ENCODE measurements around the gene PLEK. TPM values are rescaled to one million over a fixed set of nuclear protein-coding genes. Genes with fewer than 3 reads are reported as not detected.

Gene PLEK
- total and polyA plus RNA-seq, 10 of the 15 experiments (the other 5 are each of a cell fraction or from before 2014, with no cell fraction given), result 229 to 804 (median 362) TPM

GRCh38 chr2:68333009-68333408 lies 32.1 kb upstream of the PLEK start:
- in situ Hi-C loops (cut with MboI), result no loop called here
- Histone ChIP-seq H3K4me1 (ENCODE audit: control insufficient read depth, insufficient read depth, low read length) (no peaks in the 10 kb centered on the region), H3K36me3 (ENCODE audit: control insufficient read depth in 2 of 2, insufficient read depth in 2 of 2, low read length in 1 of 2) (no peaks in the 10 kb centered on the region), H3K4me2 (ENCODE audit: control insufficient read depth, insufficient read depth) (no peak overlapping the region), H3K79me2 (ENCODE audit: control insufficient read depth, insufficient read depth, low read length) (no peaks in the 10 kb centered on the region), H3K27ac (ENCODE audit: control insufficient read depth, insufficient read depth) (no peak overlapping the region), H3K27me3 (replicated peaks in 1 of 2; ENCODE audit: control insufficient read depth in 2 of 2, insufficient read depth in 2 of 2, low read length in 1 of 2) (no peaks in the 10 kb centered on the region), H3K4me3 (no peak overlapping the region), H2AFZ (ENCODE audit: control insufficient read depth, low read depth, low read length) (no peak overlapping the region), H4K20me1 (ENCODE audit: control insufficient read depth, insufficient read depth) (no peaks in the 10 kb centered on the region), H3K9me3 (replicated peaks; ENCODE audit: control insufficient read depth, insufficient read depth, low read length) (no peaks in the 10 kb centered on the region), H3K9ac (ENCODE audit: control insufficient read depth, insufficient read depth, low read length) (no peak overlapping the region)
- WGBS (ENCODE audit: insufficient coverage, insufficient replicate concordance, low lambda C conversion rate, missing lambda C conversion rate), result 84% methylated on average over 8 of the region's 8 CpGs
- ChIA-PET POLR2A (no interaction called here), SMC1A (ENCODE audit: uncharacterized antibody, unreplicated experiment) (interaction anchor here (1.0 kb wide), 2 partner anchors 12 to 41 kb away, joined by 3 to 4 read pairs; no protein-coding TSS in a partner anchor), CTCF (interaction anchor here (1.0 to 1.4 kb wide), 2 partner anchors 24 to 390 kb away, joined by 4 to 6 read pairs; no protein-coding TSS in a partner anchor), RAD21 (ENCODE audit: unreplicated experiment) (interaction anchor here (1.8 kb wide), 1 partner anchor 109 kb away, joined by 5 read pairs; no protein-coding TSS in a partner anchor)
- intact Hi-C loops (cut with micrococcal nuclease; ENCODE audit: unreplicated experiment), result no loop called here
- no TSS peak for BruUV-seq (replicated peaks)
- TF ChIP-seq TARDBP (IDR thresholded peaks at IDR 0.05; ENCODE audit: borderline replicate concordance), result no peak
- TF ChIP-seq ZNF24 (IDR thresholded peaks at IDR 0.05), result no peak
- TF ChIP-seq BHLHE40 (IDR thresholded peaks at IDR 0.05; ENCODE audit: borderline replicate concordance in 1 of 2, low read depth in 2 of 2, low read length in 1 of 2), result no peak
- TF ChIP-seq SMC3 (IDR thresholded peaks at IDR 0.05; ENCODE audit: borderline replicate concordance, low read length), result no peak
- no peak for TF ChIP-seq RELB (IDR thresholded peaks at IDR 0.05; ENCODE audit: low read depth)
- no peak for TF ChIP-seq CHD1 (IDR thresholded peaks at IDR 0.05; ENCODE audit: low read depth, low read length)
- no peak for TF ChIP-seq POLR2AphosphoS5 (IDR thresholded peaks at IDR 0.05; ENCODE audit: low read length)
- no peak for TF ChIP-seq ELK1 (IDR thresholded peaks at IDR 0.05; ENCODE audit: low read depth, low read length)
- no peak for TF ChIP-seq MYB (IDR thresholded peaks at IDR 0.05; ENCODE audit: borderline replicate concordance, low read depth, low read length)
- no peak for TF ChIP-seq CBX3 (IDR thresholded peaks at IDR 0.05; ENCODE audit: borderline replicate concordance, low read depth)
- TF ChIP-seq RAD21 (IDR thresholded peaks at IDR 0.05; ENCODE audit: insufficient read depth, low read depth, low read length), result no peak
- TF ChIP-seq HDGF (IDR thresholded peaks at IDR 0.05), result no peak
- TF ChIP-seq, protein P1, sequence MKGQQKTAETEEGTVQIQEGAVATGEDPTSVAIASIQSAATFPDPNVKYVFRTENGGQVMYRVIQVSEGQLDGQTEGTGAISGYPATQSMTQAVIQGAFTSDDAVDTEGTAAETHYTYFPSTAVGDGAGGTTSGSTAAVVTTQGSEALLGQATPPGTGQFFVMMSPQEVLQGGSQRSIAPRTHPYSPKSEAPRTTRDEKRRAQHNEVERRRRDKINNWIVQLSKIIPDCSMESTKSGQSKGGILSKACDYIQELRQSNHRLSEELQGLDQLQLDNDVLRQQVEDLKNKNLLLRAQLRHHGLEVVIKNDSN (IDR thresholded peaks at IDR 0.05; ENCODE audit: borderline replicate concordance, extremely low read length, insufficient read depth, low read depth, low read length), result no peak
- no peak for TF ChIP-seq TCF3 (IDR thresholded peaks at IDR 0.05; ENCODE audit: borderline replicate concordance, insufficient read depth, low read depth, low read length)
- TF ChIP-seq, protein P2, sequence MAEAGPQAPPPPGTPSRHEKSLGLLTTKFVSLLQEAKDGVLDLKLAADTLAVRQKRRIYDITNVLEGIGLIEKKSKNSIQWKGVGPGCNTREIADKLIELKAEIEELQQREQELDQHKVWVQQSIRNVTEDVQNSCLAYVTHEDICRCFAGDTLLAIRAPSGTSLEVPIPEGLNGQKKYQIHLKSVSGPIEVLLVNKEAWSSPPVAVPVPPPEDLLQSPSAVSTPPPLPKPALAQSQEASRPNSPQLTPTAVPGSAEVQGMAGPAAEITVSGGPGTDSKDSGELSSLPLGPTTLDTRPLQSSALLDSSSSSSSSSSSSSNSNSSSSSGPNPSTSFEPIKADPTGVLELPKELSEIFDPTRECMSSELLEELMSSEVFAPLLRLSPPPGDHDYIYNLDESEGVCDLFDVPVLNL (IDR thresholded peaks at IDR 0.05; ENCODE audit: low read depth, low read length), result no peak
- no peak for TF ChIP-seq SP1 (IDR thresholded peaks at IDR 0.05; ENCODE audit: low read depth, low read length)
- no peak for TF ChIP-seq TCF12 (IDR thresholded peaks at IDR 0.05; ENCODE audit: low read depth, low read length)
- DNase-seq (ENCODE audit: low read depth, low spot score) (no peak), ATAC-seq (no peak), FAIRE-seq (no peak)

Measured in GM12878 (cell line).